Measurements from ENCODE around the gene SLC4A8. TPM values are rescaled to one million over a fixed set of nuclear protein-coding genes. Genes with fewer than 3 reads are reported as not detected.

The SLC4A8 gene
- total RNA-seq, 1 donor from 2014 or later, result 0.14 TPM

- Histone ChIP-seq H3K9me3 (replicated peaks) (no peaks in the 10 kb centered on the region), H3K27me3 (ENCODE audit: low read depth) (peaks cover 16% of the 10 kb centered on the region), H3K4me1 (no peaks in the 10 kb centered on the region), H3K36me3 (no peaks in the 10 kb centered on the region), H3K27ac (replicated peaks) (no peak overlapping the region), H3K4me3 (no peak overlapping the region)
- TF ChIP-seq, protein P1, sequence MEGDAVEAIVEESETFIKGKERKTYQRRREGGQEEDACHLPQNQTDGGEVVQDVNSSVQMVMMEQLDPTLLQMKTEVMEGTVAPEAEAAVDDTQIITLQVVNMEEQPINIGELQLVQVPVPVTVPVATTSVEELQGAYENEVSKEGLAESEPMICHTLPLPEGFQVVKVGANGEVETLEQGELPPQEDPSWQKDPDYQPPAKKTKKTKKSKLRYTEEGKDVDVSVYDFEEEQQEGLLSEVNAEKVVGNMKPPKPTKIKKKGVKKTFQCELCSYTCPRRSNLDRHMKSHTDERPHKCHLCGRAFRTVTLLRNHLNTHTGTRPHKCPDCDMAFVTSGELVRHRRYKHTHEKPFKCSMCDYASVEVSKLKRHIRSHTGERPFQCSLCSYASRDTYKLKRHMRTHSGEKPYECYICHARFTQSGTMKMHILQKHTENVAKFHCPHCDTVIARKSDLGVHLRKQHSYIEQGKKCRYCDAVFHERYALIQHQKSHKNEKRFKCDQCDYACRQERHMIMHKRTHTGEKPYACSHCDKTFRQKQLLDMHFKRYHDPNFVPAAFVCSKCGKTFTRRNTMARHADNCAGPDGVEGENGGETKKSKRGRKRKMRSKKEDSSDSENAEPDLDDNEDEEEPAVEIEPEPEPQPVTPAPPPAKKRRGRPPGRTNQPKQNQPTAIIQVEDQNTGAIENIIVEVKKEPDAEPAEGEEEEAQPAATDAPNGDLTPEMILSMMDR (IDR thresholded peaks at IDR 0.05; ENCODE audit: borderline replicate concordance), result no peak
- intact Hi-C loops (cut with micrococcal nuclease), result no loop called here
- DNase-seq, result no peak
Observed at GRCh38 chr12:51404627-51405026, 20.0 kb upstream of the SLC4A8 start.

- H3K4me3 ChIP-seq, result no peak overlapping the region
- H3K36me3 ChIP-seq, result no peaks in the 10 kb centered on the region
- H3K9me3 ChIP-seq (replicated peaks), result no peaks in the 10 kb centered on the region
- peaks cover 15% of the 10 kb centered on the region for H3K27me3 ChIP-seq (ENCODE audit: low read depth)
- H3K4me1 ChIP-seq, result no peaks in the 10 kb centered on the region
- H3K27ac ChIP-seq (replicated peaks), result no peak overlapping the region
- intact Hi-C loops (cut with micrococcal nuclease), result no loop called here
- DNase-seq, result no peak
- TF ChIP-seq, protein P1 (IDR thresholded peaks at IDR 0.05; ENCODE audit: borderline replicate concordance), result no peak
Observed at GRCh38 chr12:51405801-51406207, 18.8 kb upstream of the SLC4A8 start.

DNA sequence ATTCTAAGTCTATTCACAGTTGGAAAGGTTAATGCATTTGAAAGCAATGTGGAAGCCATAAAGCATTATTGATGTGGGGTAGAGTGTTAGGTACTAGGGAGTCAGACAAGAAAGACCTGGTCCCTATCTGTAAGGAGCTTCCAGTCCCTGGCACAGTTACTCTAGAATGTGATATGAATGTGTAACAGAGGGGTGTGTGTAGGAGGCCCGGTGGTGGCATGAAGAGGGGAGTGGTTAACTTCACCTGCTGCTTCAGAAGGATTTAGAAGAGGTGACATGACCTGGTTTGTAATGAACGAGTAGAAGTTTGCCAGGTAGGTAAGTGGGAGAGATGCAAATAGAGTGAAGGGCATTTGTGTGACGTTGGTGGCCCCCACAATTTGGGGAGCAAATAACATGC, 18.3 kb upstream of the SLC4A8 start:
- intact Hi-C loops (cut with micrococcal nuclease), result no loop called here
- H3K4me3 ChIP-seq, result no peak overlapping the region
- H3K36me3 ChIP-seq, result no peaks in the 10 kb centered on the region
- no peaks in the 10 kb centered on the region for H3K9me3 ChIP-seq (replicated peaks)
- H3K27me3 ChIP-seq (ENCODE audit: low read depth), result peaks cover 16% of the 10 kb centered on the region
- no peak for DNase-seq
- H3K4me1 ChIP-seq, result no peaks in the 10 kb centered on the region
- TF ChIP-seq, protein P1 (IDR thresholded peaks at IDR 0.05; ENCODE audit: borderline replicate concordance), result no peak
- H3K27ac ChIP-seq (replicated peaks), result no peak overlapping the region

- no peak for DNase-seq
- Histone ChIP-seq H3K9me3 (replicated peaks) (no peaks in the 10 kb centered on the region), H3K36me3 (no peaks in the 10 kb centered on the region), H3K27me3 (ENCODE audit: low read depth) (peaks cover 17% of the 10 kb centered on the region), H3K4me1 (no peaks in the 10 kb centered on the region), H3K4me3 (no peak overlapping the region), H3K27ac (replicated peaks) (no peak overlapping the region)
- TF ChIP-seq, protein P1 (IDR thresholded peaks at IDR 0.05; ENCODE audit: borderline replicate concordance), result no peak
- intact Hi-C loops (cut with micrococcal nuclease), result no loop called here
Observed at GRCh38 chr12:51406859-51407258, 17.8 kb upstream of the SLC4A8 start.

DNA sequence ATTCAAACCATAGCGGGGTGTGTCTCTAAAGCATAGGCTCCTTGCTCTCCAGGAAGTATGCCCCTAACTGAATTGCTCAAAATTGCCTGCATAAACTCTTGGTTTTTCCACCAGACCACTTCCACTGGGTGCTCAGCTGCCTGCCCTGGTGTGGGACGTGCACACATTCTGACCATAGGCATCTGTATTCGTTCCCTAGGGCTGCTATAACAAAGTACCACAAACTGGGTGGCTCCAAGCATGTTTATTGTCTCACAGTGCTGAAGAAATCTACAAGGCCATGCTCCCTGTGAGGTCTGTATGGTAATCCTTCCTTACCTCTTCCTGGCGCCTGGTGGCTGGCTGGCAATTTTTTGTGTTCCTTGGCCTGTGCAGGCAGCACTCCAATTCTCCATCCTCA, 17.0 kb upstream of the SLC4A8 start:
- Histone ChIP-seq H3K36me3 (no peaks in the 10 kb centered on the region), H3K27ac (replicated peaks) (no peak overlapping the region), H3K27me3 (ENCODE audit: low read depth) (peaks cover 10% of the 10 kb centered on the region), H3K4me3 (no peak overlapping the region), H3K9me3 (replicated peaks) (no peaks in the 10 kb centered on the region), H3K4me1 (no peaks in the 10 kb centered on the region)
- intact Hi-C loops (cut with micrococcal nuclease), result no loop called here
- TF ChIP-seq, protein P1 (IDR thresholded peaks at IDR 0.05; ENCODE audit: borderline replicate concordance), result no peak
- no peak for DNase-seq

DNA sequence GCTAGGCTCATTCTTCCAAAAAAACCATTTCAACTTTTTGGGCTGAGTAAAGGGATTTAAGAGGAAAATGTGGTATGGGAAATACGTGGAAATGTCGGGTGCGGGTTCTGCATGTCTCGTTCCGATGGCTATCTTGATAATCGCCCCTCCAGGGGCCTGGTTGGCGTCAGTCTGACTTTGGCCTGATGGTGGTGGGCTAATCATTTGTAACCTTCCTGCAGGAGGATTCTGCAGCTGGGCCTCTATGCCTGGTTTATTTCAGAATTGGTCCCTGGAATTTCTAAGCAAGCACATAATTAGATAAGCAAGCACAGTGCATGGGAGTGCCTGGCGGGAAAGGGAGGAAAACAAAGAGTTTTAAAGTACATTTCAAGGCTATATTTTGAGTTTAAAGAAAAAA, 14.8 kb upstream of the SLC4A8 start:
- TF ChIP-seq, protein P1 (IDR thresholded peaks at IDR 0.05; ENCODE audit: borderline replicate concordance), result no peak
- Histone ChIP-seq H3K4me3 (no peak overlapping the region), H3K9me3 (replicated peaks) (no peaks in the 10 kb centered on the region), H3K27me3 (ENCODE audit: low read depth) (peaks cover 16% of the 10 kb centered on the region), H3K4me1 (no peaks in the 10 kb centered on the region), H3K27ac (replicated peaks) (no peak overlapping the region), H3K36me3 (no peaks in the 10 kb centered on the region)
- no peak for DNase-seq
- intact Hi-C loops (cut with micrococcal nuclease), result no loop called here

Data from left ventricle myocardium inferior (tissue), 1 donor.